HEK293T (cell line): ENCODE measurements around the gene PRR15L.

Source experiments
- CTCF ChIA-PET: fragments of 350-600 bp; formaldehyde crosslinking; extraction: SDS; loops from one replicate; lab custom pipeline; 2021; ENCODE audit warnings: antibody characterized with exemption, inconsistent platforms; lab: Yijun Ruan, JAX
- POLR2A ChIA-PET: fragments of 350-600 bp; formaldehyde crosslinking; extraction: SDS; loops from one replicate; lab custom pipeline; 2020; ENCODE audit warnings: antibody characterized with exemption, inconsistent platforms; lab: Yijun Ruan, JAX
- DNase-seq: peaks from one replicate; pipeline ENCODE4 v3.0.0; 2012; ENCODE audit warnings: mixed read lengths; ENCODE audit errors: extremely low spot score
- ARNT ChIP-seq: fragments of 450-650 bp; IDR thresholded peaks from 2 replicates; pipeline ENCODE4 v1.6.1; 2017; ENCODE audit warnings: mild to moderate bottlenecking
- BHLHE40 ChIP-seq: fragments of 450-650 bp; IDR thresholded peaks from 2 replicates; pipeline ENCODE4 v1.6.1; 2016; ENCODE audit warnings: mild to moderate bottlenecking, moderate library complexity, borderline replicate concordance
- CTBP1 ChIP-seq: fragments of 450-650 bp; IDR thresholded peaks from 2 replicates; pipeline ENCODE4 v1.6.1; 2016; ENCODE audit warnings: borderline replicate concordance
- ELF4 ChIP-seq: fragments of 450-650 bp; IDR thresholded peaks from 2 replicates; pipeline ENCODE4 v1.6.1; 2017; ENCODE audit warnings: antibody characterized with exemption
- FOXA1 ChIP-seq: fragments of 450-650 bp; IDR thresholded peaks from 2 replicates; pipeline ENCODE4 v1.6.1; 2016; ENCODE audit warnings: mild to moderate bottlenecking
- FOXK2 ChIP-seq: fragments of 450-650 bp; IDR thresholded peaks from 2 replicates; pipeline ENCODE4 v1.6.1; 2016; ENCODE audit warnings: mild to moderate bottlenecking
- FOXM1 ChIP-seq: fragments of 450-650 bp; IDR thresholded peaks from 2 replicates; pipeline ENCODE4 v1.6.1; 2017; ENCODE audit warnings: mild to moderate bottlenecking, borderline replicate concordance
- HDGF ChIP-seq: fragments of 450-650 bp; IDR thresholded peaks from 2 replicates; pipeline ENCODE4 v1.6.1; 2017; ENCODE audit warnings: antibody characterized with exemption, borderline replicate concordance
- L3MBTL2 ChIP-seq: fragments of 450-650 bp; conservative IDR thresholded peaks from 2 replicates; pipeline ENCODE4 v1.6.1; 2016; ENCODE audit warnings: mild to moderate bottlenecking
- LEF1 ChIP-seq: fragments of 450-650 bp; IDR thresholded peaks from 2 replicates; pipeline ENCODE4 v1.6.1; 2017; ENCODE audit warnings: mild to moderate bottlenecking, borderline replicate concordance
- NFRKB ChIP-seq: fragments of 450-650 bp; IDR thresholded peaks from 2 replicates; pipeline ENCODE4 v1.6.1; 2016; ENCODE audit warnings: mild to moderate bottlenecking, moderate library complexity
- SP1 ChIP-seq: fragments of 450-650 bp; IDR thresholded peaks from 2 replicates; pipeline ENCODE4 v1.6.1; 2017
- SUZ12 ChIP-seq: fragments of 450-650 bp; IDR thresholded peaks from 2 replicates; pipeline ENCODE4 v1.6.1; 2016; ENCODE audit warnings: mild to moderate bottlenecking
- TARDBP ChIP-seq: fragments of 450-650 bp; IDR thresholded peaks from 2 replicates; pipeline ENCODE4 v1.6.1; 2016
- ZNF384 ChIP-seq: fragments of 450-650 bp; IDR thresholded peaks from 2 replicates; pipeline ENCODE4 v1.6.1; 2016
- TF ChIP-seq, protein P1 (sequence below): fragments of 450-650 bp; IDR thresholded peaks from 2 replicates; pipeline ENCODE4 v1.6.1; 2016

The PRR15L gene

DNA sequence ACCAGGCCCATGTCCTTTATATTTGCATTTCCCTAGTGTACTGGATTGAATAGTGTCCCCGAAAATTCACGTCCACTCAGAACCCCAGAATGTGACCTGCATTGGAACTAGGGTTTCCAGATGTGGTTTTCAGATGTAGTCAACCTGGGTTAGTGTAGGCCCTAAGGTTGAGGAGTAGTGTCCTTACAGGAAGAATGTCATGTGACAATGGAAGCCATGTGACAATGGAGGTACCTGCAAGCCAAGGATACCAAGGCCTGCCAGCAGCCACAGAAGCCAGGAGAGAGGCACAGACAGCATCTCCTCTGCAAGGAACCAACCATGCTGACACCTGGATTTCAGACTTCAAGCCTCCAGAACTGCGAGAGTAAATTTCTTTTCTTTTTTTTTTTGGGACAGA, 5.2 kb upstream of the PRR15L start:
- TF ChIP-seq NFRKB (no peak), L3MBTL2 (no peak), FOXM1 (no peak), TARDBP (no peak), SUZ12 (no peak), SP1 (no peak), BHLHE40 (no peak), CTBP1 (no peak), ARNT (no peak), ELF4 (no peak), ZNF384 (no peak), FOXA1 (no peak), LEF1 (no peak), HDGF (no peak), FOXK2 (no peak)
- TF ChIP-seq, protein P1, sequence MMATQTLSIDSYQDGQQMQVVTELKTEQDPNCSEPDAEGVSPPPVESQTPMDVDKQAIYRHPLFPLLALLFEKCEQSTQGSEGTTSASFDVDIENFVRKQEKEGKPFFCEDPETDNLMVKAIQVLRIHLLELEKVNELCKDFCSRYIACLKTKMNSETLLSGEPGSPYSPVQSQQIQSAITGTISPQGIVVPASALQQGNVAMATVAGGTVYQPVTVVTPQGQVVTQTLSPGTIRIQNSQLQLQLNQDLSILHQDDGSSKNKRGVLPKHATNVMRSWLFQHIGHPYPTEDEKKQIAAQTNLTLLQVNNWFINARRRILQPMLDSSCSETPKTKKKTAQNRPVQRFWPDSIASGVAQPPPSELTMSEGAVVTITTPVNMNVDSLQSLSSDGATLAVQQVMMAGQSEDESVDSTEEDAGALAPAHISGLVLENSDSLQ, result no peak
- DNase-seq, result no peak
- ChIA-PET CTCF (no interaction called here), POLR2A (interaction anchor here (1.1 to 2.1 kb wide), 3 partner anchors 8 to 22 kb away, joined by 3 to 9 read pairs (median 3); partner anchors contain the start of genes CDK5RAP3 and PNPO)

DNA sequence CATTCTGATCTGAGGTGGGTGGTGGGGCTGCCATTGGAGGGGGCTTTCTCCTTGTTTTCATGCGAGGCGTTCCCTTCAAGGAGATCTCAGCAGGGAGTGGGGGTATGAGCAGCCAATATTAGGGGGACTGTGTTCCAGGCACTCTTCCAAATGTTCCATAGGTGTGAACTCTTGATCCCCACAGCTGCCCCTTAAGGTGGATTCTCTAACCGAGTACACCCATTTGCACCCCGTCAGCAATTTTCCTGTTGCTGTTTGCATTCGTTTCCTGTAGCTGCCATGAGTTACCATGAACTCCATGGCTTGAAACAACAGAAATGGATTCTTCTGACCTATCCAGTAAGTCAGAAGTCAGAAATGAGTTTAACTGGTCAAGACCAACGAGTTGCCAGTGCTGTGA, 3.7 kb upstream of the PRR15L start:
- no peak for DNase-seq
- POLR2A ChIA-PET, result interaction anchor here (1.1 to 2.1 kb wide), 2 partner anchors 9 to 20 kb away, joined by 3 to 9 read pairs; partner anchors contain the start of genes CDK5RAP3 and PNPO
- TF ChIP-seq L3MBTL2, result no peak
- no peak for TF ChIP-seq FOXK2
- no peak for TF ChIP-seq LEF1
- no peak for TF ChIP-seq FOXA1
- TF ChIP-seq CTBP1, result no peak
- TF ChIP-seq BHLHE40, result no peak
- TF ChIP-seq HDGF, result no peak
- no peak for TF ChIP-seq TARDBP
- no peak for TF ChIP-seq ARNT
- no peak for TF ChIP-seq NFRKB
- CTCF ChIA-PET, result interaction anchor here (1.4 to 2.3 kb wide), 2 partner anchors 10 to 11 kb away, joined by 3 to 9 read pairs; partner anchors contain the start of gene CDK5RAP3

DNA sequence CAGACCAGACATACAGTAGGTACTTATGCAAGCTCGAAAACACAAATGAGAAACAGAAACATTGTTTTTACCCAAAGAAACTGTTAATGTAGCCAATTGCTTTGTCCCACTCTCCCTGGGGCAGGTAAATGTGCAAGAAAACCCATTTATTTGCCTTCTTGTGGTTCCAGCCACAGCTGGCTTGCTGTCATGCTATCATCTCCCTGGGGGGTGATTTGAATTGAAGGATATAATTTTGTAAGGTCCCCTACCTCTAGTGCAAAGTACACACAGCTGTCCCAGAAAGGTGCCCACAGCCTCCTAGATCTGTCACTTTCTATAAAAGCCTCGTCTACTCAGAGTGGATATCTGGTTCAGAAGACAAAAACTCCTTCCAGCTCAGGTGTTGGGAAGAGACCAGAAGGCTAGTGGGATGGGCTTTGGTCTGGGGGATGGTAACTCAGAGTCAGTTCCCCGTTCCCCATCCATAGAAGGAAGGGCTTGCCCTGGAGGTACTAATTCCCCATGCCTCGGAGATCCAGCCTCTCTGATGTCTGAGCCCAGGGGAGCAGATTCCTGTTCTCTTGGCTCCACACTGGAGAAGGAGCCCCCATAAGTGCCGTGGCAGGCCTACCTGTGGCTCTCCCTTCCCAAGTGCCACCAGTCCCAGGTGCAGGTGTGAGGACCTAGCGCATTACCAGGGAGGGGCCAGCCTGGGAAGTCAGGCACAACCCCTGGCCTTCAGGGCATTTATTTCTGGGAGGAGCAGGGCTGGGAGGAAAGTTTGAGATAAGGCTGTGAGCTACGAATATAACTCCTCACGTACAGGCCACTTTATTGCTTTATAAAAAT, 2.4 kb upstream of the PRR15L start:
- POLR2A ChIA-PET, result interaction anchor here (1.3 to 1.9 kb wide), 3 partner anchors 10 to 64 kb away, joined by 4 to 9 read pairs (median 5); partner anchors contain the start of genes CDK5RAP3, PNPO and SP2

DNA sequence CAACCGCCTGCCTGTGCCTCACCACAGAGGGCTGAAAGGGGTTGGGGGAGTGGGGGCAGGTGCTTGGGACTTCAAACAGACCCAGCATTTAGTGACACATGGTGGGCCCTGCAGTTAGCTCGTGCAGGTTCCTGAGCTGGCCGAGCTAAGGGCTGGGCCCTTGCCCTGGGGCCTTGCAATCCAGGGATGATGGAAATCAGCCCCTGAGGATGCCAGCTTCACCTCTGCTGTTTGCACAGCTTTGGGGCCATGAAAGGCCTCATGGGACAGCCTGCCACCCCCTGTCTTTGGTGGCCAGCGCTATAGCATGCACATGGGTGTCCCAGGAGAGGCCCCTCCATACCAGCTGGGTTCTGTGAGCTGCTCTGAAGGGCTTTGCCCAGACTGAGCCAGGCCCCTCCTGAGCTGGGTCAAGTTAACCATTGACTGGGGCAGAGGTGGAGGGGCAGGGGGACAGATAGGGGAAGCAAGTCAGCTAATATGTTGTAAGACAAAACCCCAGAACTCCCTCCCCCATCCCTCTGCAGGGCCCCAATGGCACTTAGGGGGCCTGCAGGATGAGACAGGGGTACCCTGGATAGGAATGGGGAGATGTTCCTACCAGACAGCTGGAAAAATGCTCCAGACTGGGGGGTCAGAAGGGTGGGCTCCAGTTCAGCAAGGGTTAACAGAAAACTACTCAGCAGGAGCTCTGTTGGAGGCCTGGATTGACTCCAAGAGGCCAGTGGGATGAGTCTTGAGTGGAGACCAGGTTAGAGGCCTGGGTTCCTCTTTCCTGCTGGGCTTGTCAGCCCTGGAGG, 692 bp downstream of the PRR15L start:
- no peak for TF ChIP-seq CTBP1
- no peak for TF ChIP-seq FOXA1
- TF ChIP-seq ELF4, result no peak
- no peak for TF ChIP-seq FOXM1
- ChIA-PET CTCF (interaction anchor here (0.8 to 3.2 kb wide), 6 partner anchors 8 to 116 kb away, joined by 3 to 16 read pairs (median 5); partner anchors contain the start of genes CDK5RAP3, PNPO and SCRN2), POLR2A (interaction anchor here (0.9 to 3.0 kb wide), 6 partner anchors 10 to 125 kb away, joined by 3 to 14 read pairs (median 4); partner anchors contain the start of genes CDK5RAP3, LRRC46, MRPL10 and PNPO)
- DNase-seq, result no peak

More for the DNA sequence above, 2.4 kb upstream of the PRR15L start:
- TF ChIP-seq, protein P1, result no peak
- no peak for TF ChIP-seq FOXM1
- no peak for TF ChIP-seq NFRKB
- TF ChIP-seq BHLHE40, result no peak
- CTCF ChIA-PET, result interaction anchor here (1.0 to 2.3 kb wide), 3 partner anchors 10 to 13 kb away, joined by 5 to 9 read pairs (median 8); partner anchors contain the start of gene CDK5RAP3
- no peak for DNase-seq

DNA sequence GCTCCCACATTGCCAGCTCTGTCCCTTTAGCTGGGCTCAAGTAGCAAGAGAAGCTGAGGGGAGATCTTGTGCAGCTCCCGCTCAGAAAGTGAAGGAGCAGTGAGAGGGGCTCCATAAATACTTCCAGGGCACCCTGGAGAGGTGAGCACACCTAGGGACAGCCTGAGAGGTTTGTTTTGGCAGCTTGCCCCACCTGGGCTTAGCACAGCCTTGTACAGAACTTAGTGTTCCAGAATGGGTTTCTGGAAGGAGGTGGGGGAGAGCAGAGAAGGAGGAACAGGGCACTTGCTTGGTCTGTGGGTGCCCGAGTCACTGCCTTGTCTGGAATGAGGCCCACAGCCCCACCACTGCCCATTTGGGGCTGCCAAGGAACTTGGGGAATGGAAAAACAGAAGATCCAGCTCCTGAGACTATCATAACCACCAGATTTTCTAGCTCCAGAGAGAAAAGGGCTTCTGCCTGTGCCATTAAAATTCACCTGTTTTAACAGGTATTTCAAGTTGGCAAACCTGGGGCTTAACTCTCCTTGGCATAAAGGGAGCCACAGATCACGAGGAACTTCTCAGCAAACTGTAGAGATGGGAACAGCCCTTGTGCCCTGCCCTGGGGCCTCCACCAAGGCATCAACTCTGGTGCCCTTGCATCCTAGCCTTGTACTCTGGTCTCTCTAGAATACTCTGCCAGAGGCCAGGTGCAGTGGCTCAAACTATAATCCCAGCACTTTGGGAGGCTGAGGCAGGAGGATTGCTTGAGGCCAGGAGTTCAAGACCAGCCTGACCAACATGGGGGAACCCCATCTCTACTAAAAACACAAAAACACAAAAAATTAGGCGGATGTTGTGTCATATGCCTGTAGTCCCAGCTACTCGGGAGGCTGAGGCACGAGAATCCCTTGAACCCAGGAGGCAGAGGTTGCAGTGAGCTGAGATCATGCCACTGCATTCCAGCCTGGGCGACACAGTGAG, 1.9 kb downstream of the PRR15L start:
- DNase-seq, result no peak
- CTCF ChIA-PET, result interaction anchor here (0.7 to 3.2 kb wide), 6 partner anchors 9 to 115 kb away, joined by 3 to 16 read pairs (median 4); partner anchors contain the start of genes PNPO and SCRN2
- no peak for TF ChIP-seq ZNF384
- no peak for TF ChIP-seq ARNT
- TF ChIP-seq SP1, result no peak
- no peak for TF ChIP-seq TARDBP
- TF ChIP-seq ELF4, result no peak
- TF ChIP-seq L3MBTL2, result no peak
- TF ChIP-seq FOXM1, result no peak
- no peak for TF ChIP-seq CTBP1
- no peak for TF ChIP-seq HDGF
- TF ChIP-seq BHLHE40, result no peak
- TF ChIP-seq, protein P1, result no peak
- no peak for TF ChIP-seq LEF1
- TF ChIP-seq NFRKB, result no peak
- TF ChIP-seq FOXK2, result no peak
- no peak for TF ChIP-seq SUZ12
- TF ChIP-seq FOXA1, result no peak
- POLR2A ChIA-PET, result interaction anchor here (0.9 to 3.0 kb wide), 4 partner anchors 9 to 16 kb away, joined by 3 to 14 read pairs (median 8); partner anchors contain the start of genes CDK5RAP3 and PNPO
